ENCODE measurements around the gene TTC33. TPM values are rescaled to one million over a fixed set of nuclear protein-coding genes. Genes with fewer than 3 reads are reported as not detected.

The TTC33 gene
- total RNA-seq, 1 donor from 2014 or later, result 18.5 TPM

GRCh38 chr5:40628407-40628806 lies 127.4 kb downstream of the TTC33 start:
- no peaks in the 10 kb centered on the region for H3K27me3 Mint-ChIP-seq (ENCODE audit: low read depth)
- H3K9me3 Mint-ChIP-seq, result peaks cover 2% of the 10 kb centered on the region
- H3K4me1 Mint-ChIP-seq, result no peaks in the 10 kb centered on the region
- TF ChIP-seq CTCF (conservative IDR thresholded peaks at IDR 0.05), result no peak
- no peak overlapping the region for H3K27ac Mint-ChIP-seq (ENCODE audit: unreplicated experiment)
- no peaks in the 10 kb centered on the region for H3K36me3 Mint-ChIP-seq (ENCODE audit: low read depth)
- no peak for DNase-seq (ENCODE audit: low read depth, low spot score)
- no peak overlapping the region for H3K4me3 Mint-ChIP-seq

GRCh38 chr5:40627706-40628105 lies 128.1 kb downstream of the TTC33 start:
- no peak for TF ChIP-seq CTCF (conservative IDR thresholded peaks at IDR 0.05)
- DNase-seq (ENCODE audit: low read depth, low spot score), result no peak
- Mint-ChIP-seq H3K4me1 (no peaks in the 10 kb centered on the region), H3K36me3 (ENCODE audit: low read depth) (no peaks in the 10 kb centered on the region), H3K27me3 (ENCODE audit: low read depth) (no peaks in the 10 kb centered on the region), H3K9me3 (peaks cover 2% of the 10 kb centered on the region), H3K27ac (ENCODE audit: unreplicated experiment) (no peak overlapping the region), H3K4me3 (no peak overlapping the region)

DNA sequence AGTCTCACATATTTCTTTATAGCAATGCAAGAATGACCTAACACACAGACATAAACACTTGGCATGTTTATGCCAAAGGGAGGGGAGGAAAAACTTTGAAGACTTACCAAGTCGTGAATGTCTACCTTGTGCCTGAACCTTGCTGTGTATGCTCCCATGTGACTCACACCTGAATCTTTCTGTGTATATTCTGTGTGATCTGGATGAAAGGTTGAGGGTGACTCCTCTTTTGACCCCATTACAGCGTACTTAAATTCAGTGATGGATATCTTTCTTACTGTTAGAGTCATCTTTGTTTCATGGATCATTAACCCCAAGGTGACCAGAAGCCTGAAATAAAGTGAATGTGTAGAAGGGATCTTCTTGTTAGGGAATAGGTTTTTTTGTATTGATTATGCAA lies 129.0 kb downstream of the TTC33 start:
- Mint-ChIP-seq H3K9me3 (peaks cover 2% of the 10 kb centered on the region), H3K4me3 (no peak overlapping the region), H3K27ac (ENCODE audit: unreplicated experiment) (no peak overlapping the region), H3K4me1 (no peaks in the 10 kb centered on the region), H3K36me3 (ENCODE audit: low read depth) (no peaks in the 10 kb centered on the region), H3K27me3 (ENCODE audit: low read depth) (no peaks in the 10 kb centered on the region)
- no peak for TF ChIP-seq CTCF (conservative IDR thresholded peaks at IDR 0.05)
- DNase-seq (ENCODE audit: low read depth, low spot score), result no peak

DNA sequence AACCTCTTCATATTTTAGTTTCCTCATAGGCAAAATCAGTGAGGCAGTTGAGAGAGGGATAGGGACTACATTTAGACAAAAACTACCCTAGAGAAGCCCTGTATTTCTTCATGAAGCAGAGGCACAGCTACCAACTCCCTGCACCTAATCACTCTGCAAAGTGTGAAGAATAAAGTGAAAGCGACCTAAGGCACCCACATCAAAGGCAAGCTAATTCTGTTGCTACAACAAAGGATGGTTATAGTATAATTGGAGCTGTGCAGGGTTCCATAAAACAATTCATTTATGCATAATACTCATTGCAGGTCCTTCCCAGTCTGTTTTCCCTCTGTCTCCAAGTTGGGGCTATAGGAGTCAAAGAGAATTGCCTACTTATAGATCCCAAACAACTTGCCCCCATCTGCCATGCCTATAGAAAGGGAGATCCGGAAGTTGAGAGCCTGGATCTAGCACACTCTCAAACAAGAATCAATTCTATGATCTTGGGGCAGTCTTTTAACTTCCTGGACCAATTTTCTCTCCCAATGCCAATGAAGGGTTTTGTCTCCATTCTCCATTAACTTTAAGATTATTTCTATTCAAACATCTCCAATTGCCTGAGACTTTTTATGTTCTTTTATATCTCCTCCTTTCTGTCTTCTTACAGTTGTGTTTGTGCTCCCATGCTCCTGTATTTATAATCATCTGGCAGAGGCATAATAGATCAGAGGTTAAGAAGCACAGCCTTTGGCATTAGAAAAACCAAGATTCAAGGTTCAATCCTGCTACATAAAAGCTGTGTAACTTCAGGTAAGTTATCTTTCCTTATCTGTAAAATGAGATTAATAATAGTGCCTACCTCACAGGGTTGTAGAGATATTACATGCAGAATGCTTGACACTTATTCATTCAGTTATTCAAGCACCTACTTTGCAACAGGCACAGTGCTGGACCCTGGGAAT lies 132.0 kb downstream of the TTC33 start:
- Mint-ChIP-seq H3K4me3 (no peak overlapping the region), H3K36me3 (ENCODE audit: low read depth) (no peaks in the 10 kb centered on the region), H3K27me3 (ENCODE audit: low read depth) (no peaks in the 10 kb centered on the region), H3K4me1 (no peaks in the 10 kb centered on the region), H3K27ac (ENCODE audit: unreplicated experiment) (no peak overlapping the region), H3K9me3 (peaks cover under 1% of the 10 kb centered on the region)
- no peak for DNase-seq (ENCODE audit: low read depth, low spot score)
- no peak for TF ChIP-seq CTCF (conservative IDR thresholded peaks at IDR 0.05)

DNA sequence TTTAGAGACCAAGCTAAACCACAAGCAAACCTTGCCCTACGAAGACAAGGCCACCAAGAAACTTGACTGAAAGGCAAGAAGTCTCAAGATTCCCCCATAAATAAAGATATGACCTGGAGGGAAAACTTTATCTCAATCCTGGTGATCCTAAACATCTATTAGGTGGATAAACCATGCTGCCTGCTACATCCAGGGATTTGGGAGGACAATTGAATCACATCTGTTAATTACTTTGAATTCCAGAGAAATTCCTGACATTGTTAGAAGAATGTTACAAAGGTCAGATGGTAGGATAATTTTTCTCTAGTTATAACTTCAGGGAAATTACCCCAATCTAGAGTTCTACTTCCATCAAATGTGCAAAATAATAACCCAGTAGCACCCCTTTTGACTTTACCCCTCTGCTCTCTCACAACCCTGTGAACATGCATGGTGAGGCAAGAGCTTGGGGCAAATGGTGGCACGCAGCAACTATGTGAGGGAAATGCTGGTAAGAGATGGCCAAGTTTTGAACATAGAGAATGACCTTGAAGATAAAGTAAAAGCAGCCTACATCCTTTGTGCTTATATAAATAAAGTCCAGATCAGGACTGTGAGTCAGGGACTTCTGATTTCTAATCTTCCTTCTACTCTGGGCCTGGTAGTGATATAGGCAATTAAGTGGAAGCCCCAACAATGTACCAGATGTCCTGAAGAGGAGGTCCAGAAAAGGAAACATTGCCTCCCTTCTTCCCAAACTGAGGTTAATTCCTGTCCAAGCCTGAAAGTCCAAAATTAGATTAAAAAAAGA lies 133.1 kb downstream of the TTC33 start:
- TF ChIP-seq CTCF (conservative IDR thresholded peaks at IDR 0.05), result no peak
- Mint-ChIP-seq H3K27me3 (ENCODE audit: low read depth) (no peaks in the 10 kb centered on the region), H3K9me3 (no peaks in the 10 kb centered on the region), H3K36me3 (ENCODE audit: low read depth) (no peaks in the 10 kb centered on the region), H3K27ac (ENCODE audit: unreplicated experiment) (no peak overlapping the region), H3K4me1 (no peaks in the 10 kb centered on the region), H3K4me3 (no peak overlapping the region)
- DNase-seq (ENCODE audit: low read depth, low spot score), result no peak

Measured in neural crest cell (in vitro differentiated cells).